Measurements from ENCODE around the gene LOXL4.

LOXL4 gene

DNA sequence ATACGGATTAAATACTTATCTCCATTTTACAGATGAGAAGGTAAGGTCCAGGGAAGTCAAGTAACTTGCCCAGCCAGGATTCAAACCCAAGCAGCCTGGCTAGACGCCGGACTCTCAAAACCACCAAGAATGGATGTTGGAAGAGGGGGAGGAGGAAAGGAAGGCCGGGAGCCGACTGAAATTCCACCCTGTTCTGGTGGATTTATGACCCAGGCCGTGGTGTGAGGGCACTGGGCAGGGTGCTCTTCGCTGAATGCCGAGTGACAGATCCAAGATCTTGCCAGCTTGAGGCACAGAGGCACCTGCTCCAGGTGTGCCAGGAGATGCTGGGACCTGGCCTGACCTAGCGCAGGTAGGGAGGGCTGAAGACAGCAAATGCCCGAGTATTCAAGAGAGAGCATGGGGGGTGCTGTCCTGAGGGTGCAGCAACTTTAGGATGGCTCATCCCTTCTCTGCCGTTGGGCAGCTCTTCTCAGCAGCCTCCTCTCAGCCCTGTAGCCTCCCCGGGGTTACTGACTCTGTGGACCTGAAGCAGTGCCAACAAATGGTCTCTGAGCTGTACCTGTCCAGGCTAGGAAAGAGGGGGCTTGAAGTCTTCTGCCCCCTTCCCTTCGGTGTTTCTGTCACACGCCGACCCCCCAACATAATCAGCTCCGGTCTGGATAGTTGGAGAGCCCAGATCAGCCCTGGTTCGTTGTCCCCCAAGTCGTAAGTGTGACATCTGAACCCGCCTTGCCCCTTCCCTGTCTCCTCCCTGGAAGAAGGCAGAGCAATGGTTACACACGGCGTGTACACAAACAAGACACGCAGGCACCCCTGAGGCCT lies 713 bp downstream of the LOXL4 start:
- in situ Hi-C loops (cut with MboI; ENCODE audit: low sequenced_read_pairs, unreplicated experiment): no loop called here

DNA sequence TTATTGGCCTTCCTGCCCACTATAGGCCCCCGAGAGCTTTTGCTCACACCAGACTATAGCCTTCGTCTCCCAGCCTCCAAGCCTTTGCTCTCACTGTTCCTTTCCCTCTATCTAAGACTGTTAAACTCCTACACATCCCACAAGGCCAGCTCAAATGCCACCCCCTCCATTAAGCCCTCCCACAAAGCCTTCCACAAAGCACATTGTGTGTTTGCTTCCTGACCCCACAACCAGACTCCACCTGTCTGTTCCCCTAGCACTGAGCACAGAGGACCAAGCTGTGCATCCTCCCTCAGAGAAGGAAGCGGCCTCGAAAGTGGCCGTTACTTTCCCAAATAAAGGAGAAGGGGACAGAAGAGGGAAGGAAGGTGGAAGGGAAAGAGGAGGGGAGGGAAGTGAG lies 1.3 kb downstream of the LOXL4 start:
- no peak for DNase-seq (ENCODE audit: low spot score)
- in situ Hi-C loops (cut with MboI; ENCODE audit: low sequenced_read_pairs, unreplicated experiment): no loop called here
- no peak for TF ChIP-seq CTCF (IDR thresholded peaks at IDR 0.05; ENCODE audit: borderline replicate concordance, control extremely low read depth, extremely low read depth, insufficient read depth, missing control alignments)

More for the DNA sequence above, 713 bp downstream of the LOXL4 start:
- no peak for TF ChIP-seq CTCF (IDR thresholded peaks at IDR 0.05; ENCODE audit: borderline replicate concordance, control extremely low read depth, extremely low read depth, insufficient read depth, missing control alignments)
- DNase-seq (ENCODE audit: low spot score): no peak

DNA sequence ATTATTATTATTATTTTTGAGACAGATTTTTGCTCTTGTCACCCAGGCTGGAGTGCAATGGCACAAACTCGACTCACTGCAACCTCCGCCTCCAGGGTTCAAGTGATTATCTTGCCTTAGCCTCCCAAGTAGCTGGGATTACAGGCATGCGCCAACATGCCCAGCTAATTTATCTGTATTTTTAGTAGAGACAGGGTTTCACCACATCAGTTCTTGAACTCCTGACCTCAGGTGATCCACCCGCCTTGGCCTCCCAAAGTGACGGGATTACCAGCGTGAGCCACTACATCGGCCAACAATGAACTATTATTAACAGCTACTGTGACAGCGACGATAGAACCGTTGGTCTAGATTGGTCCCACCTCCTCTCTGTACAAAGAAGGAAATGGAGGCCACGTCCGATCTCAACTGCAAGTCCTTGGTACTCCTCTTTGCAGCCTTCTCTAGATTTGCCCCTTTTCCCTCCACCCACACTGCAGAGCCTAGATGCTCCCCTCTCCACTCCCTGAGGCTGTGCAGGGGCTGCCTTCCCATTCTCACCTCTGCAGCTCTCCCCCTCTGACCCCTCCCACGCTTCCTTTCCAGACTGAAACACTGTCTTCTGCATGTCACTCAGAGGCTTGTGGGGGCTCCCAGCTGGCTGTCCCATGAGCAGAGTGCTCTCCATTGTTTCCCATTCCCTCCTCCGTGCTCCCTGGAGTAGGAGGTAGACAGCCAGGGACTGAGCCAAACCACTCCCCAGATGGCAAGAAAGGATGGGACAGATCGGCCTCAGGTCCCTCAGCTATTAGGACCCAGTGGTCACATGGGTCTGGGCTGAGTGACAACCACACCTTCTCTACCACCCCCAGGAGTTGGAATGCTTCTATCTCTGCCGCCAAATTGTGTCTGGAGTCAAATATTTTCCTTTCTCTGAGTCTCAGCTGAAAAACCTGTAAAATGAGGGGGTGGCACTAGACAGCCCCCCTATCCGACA lies 2.3 kb downstream of the LOXL4 start:
- in situ Hi-C loops (cut with MboI; ENCODE audit: low sequenced_read_pairs, unreplicated experiment): no loop called here
- no peak for TF ChIP-seq CTCF (IDR thresholded peaks at IDR 0.05; ENCODE audit: borderline replicate concordance, control extremely low read depth, extremely low read depth, insufficient read depth, missing control alignments)
- DNase-seq (ENCODE audit: low spot score): no peak

- no peak for TF ChIP-seq CTCF (IDR thresholded peaks at IDR 0.05; ENCODE audit: borderline replicate concordance, control extremely low read depth, extremely low read depth, insufficient read depth, missing control alignments)
- in situ Hi-C loops (cut with MboI; ENCODE audit: low sequenced_read_pairs, unreplicated experiment): no loop called here
- DNase-seq (ENCODE audit: low spot score): no peak
Observed at GRCh38 chr10:98264378-98265065, 3.5 kb downstream of the LOXL4 start.

DNA sequence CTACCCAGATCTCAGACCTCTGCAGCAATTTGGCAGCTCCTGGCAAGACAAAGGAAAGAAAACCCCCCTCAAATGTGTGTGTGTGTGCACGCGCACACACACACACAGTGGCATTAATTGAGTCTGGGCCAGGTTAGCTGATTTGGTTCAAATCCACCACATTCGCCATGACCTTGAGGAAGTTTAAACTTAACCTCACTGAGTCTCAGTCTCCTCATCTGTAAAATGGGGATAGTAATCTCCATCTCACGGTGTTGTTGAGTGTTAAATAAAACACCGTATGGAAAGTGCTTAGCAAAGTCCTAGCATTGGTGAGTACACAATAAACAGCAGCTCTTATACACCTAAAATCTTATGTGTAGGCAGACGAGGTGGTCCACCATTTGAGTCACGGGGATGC lies 4.9 kb downstream of the LOXL4 start:
- no peak for TF ChIP-seq CTCF (IDR thresholded peaks at IDR 0.05; ENCODE audit: borderline replicate concordance, control extremely low read depth, extremely low read depth, insufficient read depth, missing control alignments)
- no peak for DNase-seq (ENCODE audit: low spot score)
- in situ Hi-C loops (cut with MboI; ENCODE audit: low sequenced_read_pairs, unreplicated experiment): no loop called here

GRCh38 chr10:98262571-98262970 lies 5.4 kb downstream of the LOXL4 start:
- no peak for TF ChIP-seq CTCF (IDR thresholded peaks at IDR 0.05; ENCODE audit: borderline replicate concordance, control extremely low read depth, extremely low read depth, insufficient read depth, missing control alignments)
- in situ Hi-C loops (cut with MboI; ENCODE audit: low sequenced_read_pairs, unreplicated experiment): no loop called here
- peak; percentile 50 for DNase-seq (ENCODE audit: low spot score)

All from GM13976 (cell line).